DMS79 (cell line): ENCODE results near the gene LILRB1.
"Not testable (repeated sequence)": the region's sequence is repeated elsewhere in the genome, so short reads cannot be mapped to it uniquely, and the experiment has no call there.

Source experiments
- DNase-seq: peaks from one replicate; lab custom pipeline; 2025; lab: John Stamatoyannopoulos, UW

Gene LILRB1

DNA sequence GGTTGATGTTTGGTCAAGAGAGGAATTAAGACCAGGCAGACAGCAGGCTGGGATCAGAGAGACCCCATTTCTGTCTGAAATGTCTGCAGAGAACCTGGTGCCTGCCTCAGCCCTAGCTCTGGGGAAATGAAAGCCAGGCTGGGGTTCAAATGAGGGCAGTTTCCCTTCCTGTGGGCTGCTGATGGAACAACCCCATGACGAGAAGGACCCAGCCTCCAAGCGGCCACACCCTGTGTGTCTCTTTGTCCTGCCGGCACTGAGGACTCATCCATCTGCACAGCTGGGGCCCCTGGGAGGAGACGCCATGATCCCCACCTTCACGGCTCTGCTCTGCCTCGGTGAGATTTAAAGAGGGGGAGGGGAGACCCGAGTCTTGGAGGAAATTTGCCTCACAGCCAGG, 32.4 kb downstream of the LILRB1 start, which contains the start of gene LILRB4:
Gene LILRB4, plus strand, starts transcription at position 256 of the 400 bp plus-strand sequence. Its CDS starts 49 bp downstream, at position 305.
- no peak for DNase-seq

DNA sequence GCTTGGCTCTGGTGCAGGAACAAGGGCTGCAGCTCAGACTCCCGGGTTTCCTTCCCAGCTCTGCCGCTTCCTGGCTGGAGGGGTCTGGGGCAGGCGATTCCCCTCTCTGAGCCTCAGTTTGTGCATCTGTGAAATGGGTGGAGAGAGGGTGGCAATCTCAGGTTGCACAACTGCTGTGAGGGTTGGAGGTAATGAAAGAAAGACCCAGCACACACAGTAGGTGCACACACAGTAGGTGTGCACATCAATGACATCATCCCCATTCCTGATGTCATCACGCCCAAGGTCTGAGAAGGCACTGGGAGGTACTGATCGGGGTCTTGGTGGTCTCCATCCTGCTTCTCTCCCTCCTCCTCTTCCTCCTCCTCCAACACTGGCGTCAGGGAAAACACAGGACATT, 35.2 kb downstream of the LILRB1 start:
- DNase-seq: no peak

DNA sequence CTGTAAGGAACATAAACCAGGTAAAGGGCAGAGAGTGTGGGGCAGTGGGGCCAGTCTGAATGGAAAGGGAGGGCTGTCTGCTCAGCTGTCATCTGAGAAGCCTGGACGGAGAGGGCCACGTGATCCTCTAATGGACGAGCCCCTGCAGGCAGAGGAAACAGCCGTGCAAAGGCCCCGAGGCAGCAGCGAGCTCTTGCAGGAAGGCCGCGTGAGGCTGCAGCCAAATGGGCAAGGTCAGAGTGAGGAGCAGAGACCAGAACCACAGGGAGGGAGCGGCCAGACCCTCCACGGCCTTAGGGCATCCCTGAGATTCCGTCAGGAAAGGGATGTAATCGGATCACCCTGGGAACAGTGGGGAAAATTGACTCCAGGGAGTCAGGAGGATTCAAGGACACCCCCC, 36.9 kb downstream of the LILRB1 start:
- DNase-seq: no peak

DNA sequence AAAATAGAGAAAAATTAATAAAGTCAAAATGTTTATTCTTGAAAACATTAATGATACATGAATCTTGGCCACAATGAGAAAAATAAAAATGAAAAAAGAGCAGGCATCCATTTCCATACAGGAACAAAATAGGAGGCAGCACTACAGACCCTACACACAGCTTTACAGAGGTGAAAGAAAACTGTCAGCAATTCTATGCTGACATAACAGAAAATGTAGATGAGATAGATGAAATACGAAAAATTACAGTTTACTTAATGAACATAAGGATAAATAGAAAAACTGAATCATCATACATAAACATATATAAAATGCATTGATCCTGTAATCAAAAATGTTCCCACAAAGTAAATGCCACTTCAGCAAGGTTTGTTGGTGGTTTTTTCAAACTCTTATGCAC, 38.1 kb downstream of the LILRB1 start:
- no peak for DNase-seq

DNA sequence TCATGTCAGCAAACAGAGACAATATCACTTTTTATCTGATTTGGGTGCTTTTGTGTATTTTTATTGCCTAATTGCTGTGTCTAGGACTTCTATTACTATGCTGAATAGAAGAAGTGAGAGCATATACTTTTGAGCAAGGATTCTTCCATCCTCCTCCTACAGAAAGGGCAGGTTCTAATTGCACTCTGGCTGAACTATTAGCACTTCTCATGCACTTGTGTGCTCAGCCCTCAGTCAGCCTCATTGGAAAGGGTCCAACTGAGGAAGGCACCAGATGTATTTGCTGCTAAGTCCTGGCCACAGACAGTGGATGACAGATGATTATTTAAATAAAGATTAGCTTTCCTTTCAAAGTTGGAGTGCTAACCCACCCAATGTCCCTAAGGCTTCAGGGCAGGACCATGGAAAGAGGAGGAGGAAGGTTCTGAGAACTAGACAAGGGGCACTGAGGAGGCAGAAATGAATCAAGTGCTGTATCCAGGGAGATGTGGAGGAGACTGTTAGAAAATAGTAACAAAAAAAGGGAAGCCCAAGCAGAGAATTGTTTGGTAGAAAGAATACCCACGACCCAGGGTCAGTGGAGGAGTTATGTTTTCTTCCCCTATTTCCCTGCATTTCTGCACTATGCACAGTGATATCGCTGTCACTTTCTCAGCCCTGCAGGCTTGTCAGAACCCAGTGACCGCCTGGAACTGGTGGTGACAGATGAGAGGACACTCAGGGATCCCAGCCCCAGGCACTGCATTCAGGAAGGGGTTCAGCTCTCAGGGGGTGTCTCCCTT, 40.5 kb downstream of the LILRB1 start:
- no peak for DNase-seq

DNA sequence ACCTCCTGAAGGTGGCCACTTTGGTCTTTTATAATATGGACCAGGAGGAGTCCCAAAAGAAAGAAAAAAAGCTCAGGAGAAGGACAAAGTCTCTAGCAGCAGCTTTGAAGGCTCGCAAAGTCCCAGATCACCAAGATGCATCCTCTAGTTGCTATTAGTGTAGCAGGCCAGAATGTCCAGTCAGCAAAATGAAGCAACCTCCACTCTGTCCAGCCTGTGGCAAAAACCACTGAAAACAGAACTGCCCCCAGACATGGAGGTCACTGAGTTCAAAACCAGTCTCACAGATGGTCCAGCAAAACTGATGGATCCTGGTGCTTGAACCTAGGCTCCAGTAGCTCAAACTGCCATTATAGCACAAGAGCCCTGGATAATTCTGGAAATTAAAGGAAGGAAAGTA, 42.9 kb downstream of the LILRB1 start:
- DNase-seq: no peak

DNA sequence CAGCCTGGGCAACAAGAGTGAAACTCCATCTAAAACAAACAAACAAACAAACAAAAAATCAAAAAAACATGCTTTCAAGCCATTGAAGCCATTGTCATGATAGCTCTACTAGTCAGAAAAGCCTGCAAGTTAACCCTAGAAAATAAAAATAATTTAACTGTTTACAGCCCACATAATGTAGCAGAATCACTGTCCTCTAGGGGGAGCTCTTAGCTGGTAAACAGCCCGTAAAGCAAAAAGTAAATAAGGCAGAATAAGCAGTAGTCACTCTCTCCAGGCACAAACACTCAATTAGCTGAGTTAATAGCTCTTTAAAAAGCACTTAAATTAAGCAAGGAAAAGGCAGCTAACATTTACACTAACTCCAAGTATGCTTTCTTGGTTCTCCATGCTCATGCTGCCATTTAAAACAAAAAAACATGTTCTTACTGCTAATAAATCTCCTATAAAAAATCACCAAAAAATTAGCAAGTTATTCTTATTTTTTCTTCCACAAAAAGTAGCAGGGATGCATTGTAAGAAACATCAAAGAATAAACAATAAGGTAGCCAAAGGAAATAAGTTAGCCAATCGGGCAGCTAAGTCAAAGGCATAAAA, 43.8 kb downstream of the LILRB1 start:
- DNase-seq: no peak

DNA sequence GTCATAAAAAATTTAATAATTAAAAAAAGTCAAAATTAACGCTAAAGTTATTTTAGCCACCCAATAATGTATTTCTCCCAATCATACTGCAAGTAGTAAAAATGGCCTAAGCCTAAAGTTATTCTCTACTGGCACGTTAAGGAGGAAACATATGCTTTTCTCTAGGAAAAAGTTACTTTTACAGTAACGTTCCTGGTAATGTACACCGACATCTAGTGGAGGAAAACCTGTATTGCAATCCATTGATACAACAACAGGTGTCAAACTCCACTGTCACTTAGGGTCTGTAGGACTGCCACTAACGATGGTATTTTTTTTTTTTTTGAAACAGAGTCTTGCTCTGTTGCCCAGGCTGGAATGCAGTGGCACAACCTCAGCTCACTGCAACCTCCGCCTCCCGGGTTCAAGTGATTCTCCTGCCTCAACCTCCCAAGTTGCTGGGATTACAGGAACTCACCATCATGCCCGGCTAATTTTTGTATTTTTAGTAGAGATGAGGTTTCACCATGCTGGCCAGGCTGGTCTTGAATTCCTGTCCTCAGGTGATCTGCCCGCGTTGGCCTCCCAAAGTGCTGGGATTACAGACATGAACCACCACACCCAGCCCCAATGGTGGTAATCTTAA, 46.0 kb downstream of the LILRB1 start:
- not testable (repeated sequence) for DNase-seq

DNA sequence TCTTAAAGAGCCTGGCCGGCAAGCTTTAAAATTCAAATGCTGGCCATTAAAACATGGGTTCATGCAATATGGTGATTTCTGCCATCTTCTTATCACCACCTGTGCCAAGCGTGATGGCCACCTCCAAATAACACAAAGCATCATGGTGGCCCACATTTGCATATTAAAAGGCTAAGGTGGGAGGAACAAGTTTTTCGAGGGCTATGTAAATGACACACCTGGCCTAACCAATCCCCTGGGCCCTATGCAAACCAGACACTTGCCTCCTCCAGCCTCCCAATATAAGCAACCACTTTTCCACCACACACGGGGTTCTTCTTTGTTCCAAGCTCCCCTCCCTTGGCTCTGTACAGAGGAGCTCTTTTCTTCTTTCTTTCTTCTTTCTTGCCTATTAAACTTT, 46.9 kb downstream of the LILRB1 start:
- DNase-seq: no peak

DNA sequence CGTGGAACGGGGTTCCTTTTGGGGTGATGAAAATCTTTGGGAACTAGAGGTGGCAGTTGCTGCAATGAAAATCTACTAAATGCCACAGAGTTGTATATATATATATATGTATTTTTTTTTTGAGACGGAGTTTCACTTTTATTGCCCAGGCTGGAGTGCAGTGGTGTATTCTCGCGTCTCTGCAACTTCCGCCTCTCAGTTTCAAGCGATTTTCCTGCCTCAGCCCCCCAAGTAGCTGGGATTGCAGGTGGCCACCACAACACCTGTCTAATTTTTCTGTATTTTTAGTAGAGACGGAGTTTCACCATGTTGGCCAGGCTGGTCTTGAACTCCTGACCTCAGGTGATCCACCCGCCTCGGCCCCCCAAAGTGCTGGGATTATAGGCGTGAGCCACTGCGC, 51.3 kb downstream of the LILRB1 start:
- not testable (repeated sequence) for DNase-seq

DNA sequence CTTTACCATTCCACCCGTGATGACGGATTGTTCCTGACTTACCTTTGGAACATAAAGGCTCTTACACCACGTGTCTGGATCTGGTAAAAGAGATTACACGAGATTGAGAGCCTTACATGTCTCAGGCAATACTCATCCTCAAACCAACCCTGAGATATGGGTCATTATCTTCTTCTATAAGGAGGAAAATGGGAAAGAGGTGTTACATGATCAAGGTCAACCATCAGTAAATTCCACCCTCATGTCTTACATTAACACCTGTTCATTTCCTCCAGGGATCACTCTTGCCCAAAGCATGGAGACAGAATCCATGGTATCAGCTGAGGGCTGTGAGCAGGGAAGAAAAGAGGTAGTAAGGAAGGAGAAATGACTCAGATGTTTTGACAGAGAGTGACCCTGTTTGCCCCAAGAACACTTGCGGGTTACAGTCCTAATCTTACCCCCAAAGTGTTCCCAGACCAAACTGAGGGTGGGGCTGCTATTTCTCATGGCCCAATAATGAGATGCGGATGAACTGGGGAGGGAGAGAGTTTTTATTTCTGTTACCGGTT, 52.1 kb downstream of the LILRB1 start:
- DNase-seq: no peak

DNA sequence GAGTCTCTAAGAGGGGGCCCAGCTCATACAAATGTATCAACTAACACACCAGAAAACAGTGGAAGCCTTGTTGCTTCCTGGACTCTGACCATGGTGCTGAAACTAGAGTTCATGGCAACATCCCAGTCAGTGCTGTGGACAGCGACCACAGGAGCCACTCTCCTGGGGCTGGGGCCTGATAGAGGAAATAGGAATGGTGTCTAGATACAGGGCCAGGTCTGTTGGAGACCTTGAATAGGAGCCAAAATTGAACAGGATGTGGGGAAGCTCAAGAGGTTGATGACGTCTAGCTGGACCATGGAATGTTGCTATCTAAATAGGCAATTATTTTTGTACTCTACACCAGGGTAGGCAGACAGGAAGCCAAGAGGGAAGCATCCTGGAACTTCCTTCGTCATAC, 54.2 kb downstream of the LILRB1 start:
- DNase-seq: no peak
